Hepatocyte (in vitro differentiated cells): ENCODE results near the gene CBR3. TPM values are rescaled to one million over a fixed set of nuclear protein-coding genes. Genes with fewer than 3 reads are reported as not detected.

Experiments
- DNase-seq: peaks from one replicate; pipeline ENCODE4 v3.0.0-alpha.2; 2016; ENCODE audit warnings: low spot score
- H2AFZ ChIP-seq: fragments of 200-600 bp; sonication (generic); 2 replicates; pipeline ENCODE4 v1.6.0; 2016; ENCODE audit warnings: antibody characterized with exemption, mild to moderate bottlenecking
- H3K27ac ChIP-seq: fragments of 200-600 bp; sonication (generic); 2 replicates; pipeline ENCODE4 v1.5.1; 2016; ENCODE audit warnings: mild to moderate bottlenecking
- H3K27me3 ChIP-seq: fragments of 200-600 bp; sonication (generic); 2 replicates; pipeline ENCODE4 v1.6.1; 2016
- H3K36me3 ChIP-seq: fragments of 200-600 bp; sonication (generic); replicated peaks from 2 replicates; pipeline ENCODE4 v1.5.1; 2016; ENCODE audit warnings: low read depth; ENCODE audit not compliant: insufficient read depth
- H3K4me1 ChIP-seq: fragments of 200-600 bp; sonication (generic); 2 replicates; pipeline ENCODE4 v1.5.1; 2016; ENCODE audit warnings: mild to moderate bottlenecking, moderate library complexity; ENCODE audit not compliant: insufficient read depth
- H3K4me2 ChIP-seq: fragments of 200-600 bp; sonication (generic); 2 replicates; pipeline ENCODE4 v1.6.0; 2016
- H3K4me3 ChIP-seq: fragments of 200-600 bp; sonication (generic); 2 replicates; pipeline ENCODE4 v1.5.1; 2016; ENCODE audit warnings: mild to moderate bottlenecking
- H3K79me2 ChIP-seq: fragments of 200-600 bp; sonication (generic); 2 replicates; pipeline ENCODE4 v1.6.0; 2017; ENCODE audit warnings: mild to moderate bottlenecking
- H3K9me2 ChIP-seq: fragments of 200-600 bp; sonication (generic); replicated peaks from 2 replicates; pipeline ENCODE4 v1.6.0; 2017; ENCODE audit warnings: mild to moderate bottlenecking; ENCODE audit not compliant: insufficient read depth
- H3K9me3 ChIP-seq: fragments of 200-600 bp; sonication (generic); 2 replicates; pipeline ENCODE4 v1.5.1; 2016; ENCODE audit warnings: low read depth, mild to moderate bottlenecking
- H4K20me1 ChIP-seq: fragments of 200-600 bp; sonication (generic); 2 replicates; pipeline ENCODE4 v1.6.0; 2016; ENCODE audit warnings: mild to moderate bottlenecking; ENCODE audit not compliant: insufficient read depth, poor library complexity, severe bottlenecking
- CTCF ChIP-seq: fragments of 200-600 bp; sonication (generic); IDR thresholded peaks from 2 replicates; pipeline ENCODE4 v1.5.1; 2016; ENCODE audit warnings: antibody characterized with exemption, mild to moderate bottlenecking; ENCODE audit not compliant: poor library complexity
- EZH2 ChIP-seq: fragments of 200-600 bp; sonication (generic); IDR thresholded peaks from 2 replicates; pipeline ENCODE4 v1.6.1; 2016; ENCODE audit warnings: antibody characterized with exemption, mild to moderate bottlenecking, borderline replicate concordance
- EZH2phosphoT487 ChIP-seq: fragments of 200-600 bp; sonication (generic); IDR thresholded peaks from one replicate; pipeline ENCODE4 v1.6.1; 2018; ENCODE audit warnings: antibody characterized with exemption, mild to moderate bottlenecking, low read depth, moderate library complexity; ENCODE audit not compliant: unreplicated experiment, severe bottlenecking
- WGBS: methylation state at CpG from one replicate; pipeline ENCODE4 v1.1.6; 2016; ENCODE audit warnings: low lambda C conversion rate; ENCODE audit errors: missing lambda C conversion rate; 5-methylcytosine and 5-hydroxymethylcytosine counted together
- polyA plus RNA-seq: library from polyadenylated mRNA; unstranded; fragments of >200 nt; fragmentation: Nextera tagmentation; extraction: Ambion mirVana; gene quantifications from 2 replicates; pipeline ENCODE4 v1.2.1, GENCODE V29; 2016
- total RNA-seq: library from RNA; depleted of rRNA; stranded (reverse); fragments of >200 nt; gene quantifications from 2 replicates; pipeline ENCODE4 v1.2.3, GENCODE V29; 2014

The CBR3 gene
- total and polyA plus RNA-seq, 2 experiments from 2014 or later, result 0.22 to 1.7 TPM

- WGBS, result 98% methylated on average over 5 of the region's 5 CpGs
- H2AFZ ChIP-seq, result no peak overlapping the region
- no peaks in the 10 kb centered on the region for H3K27me3 ChIP-seq
- no peaks in the 10 kb centered on the region for H3K9me3 ChIP-seq
- no peaks in the 10 kb centered on the region for H4K20me1 ChIP-seq
- H3K79me2 ChIP-seq, result no peaks in the 10 kb centered on the region
- DNase-seq, result no peak
- H3K9me2 ChIP-seq, result no peaks in the 10 kb centered on the region
- H3K4me1 ChIP-seq, result no peaks in the 10 kb centered on the region
- no peak overlapping the region for H3K27ac ChIP-seq
- TF ChIP-seq EZH2 (no peak), EZH2phosphoT487 (no peak), CTCF (no peak)
- H3K36me3 ChIP-seq, result no peaks in the 10 kb centered on the region
- no peak overlapping the region for H3K4me3 ChIP-seq
- H3K4me2 ChIP-seq, result no peak overlapping the region
Observed at GRCh38 chr21:36180963-36181362, 46.1 kb downstream of the CBR3 start.

- H3K4me2 ChIP-seq, result no peak overlapping the region
- no peak for TF ChIP-seq EZH2phosphoT487
- TF ChIP-seq CTCF, result no peak
- WGBS, result 89% methylated on average over 11 of the region's 11 CpGs
Observed at GRCh38 chr21:36183144-36183795, 48.4 kb downstream of the CBR3 start.

GRCh38 chr21:36184545-36184944 lies 49.7 kb downstream of the CBR3 start:
- WGBS, result 87% methylated on average over 16 of the region's 16 CpGs
- no peaks in the 10 kb centered on the region for H3K36me3 ChIP-seq
- H3K79me2 ChIP-seq, result no peaks in the 10 kb centered on the region
- no peak for DNase-seq
- H3K4me2 ChIP-seq, result no peak overlapping the region
- peaks cover 4% of the 10 kb centered on the region for H3K4me1 ChIP-seq
- no peaks in the 10 kb centered on the region for H3K27me3 ChIP-seq
- no peak overlapping the region for H2AFZ ChIP-seq
- H3K27ac ChIP-seq, result no peak overlapping the region
- TF ChIP-seq CTCF, result no peak
- TF ChIP-seq EZH2phosphoT487, result no peak
- no peak for TF ChIP-seq EZH2
- no peaks in the 10 kb centered on the region for H3K9me2 ChIP-seq
- H3K9me3 ChIP-seq, result no peaks in the 10 kb centered on the region
- no peaks in the 10 kb centered on the region for H4K20me1 ChIP-seq
- H3K4me3 ChIP-seq, result no peak overlapping the region

More at GRCh38 chr21:36183144-36183795, 48.4 kb downstream of the CBR3 start:
- Histone ChIP-seq H3K9me3 (no peaks in the 10 kb centered on the region), H3K79me2 (no peaks in the 10 kb centered on the region), H3K4me1 (no peaks in the 10 kb centered on the region), H3K27ac (no peak overlapping the region), H4K20me1 (no peaks in the 10 kb centered on the region), H3K36me3 (no peaks in the 10 kb centered on the region), H3K4me3 (no peak overlapping the region), H2AFZ (no peak overlapping the region), H3K9me2 (no peaks in the 10 kb centered on the region), H3K27me3 (no peaks in the 10 kb centered on the region)
- DNase-seq, result no peak
